Thoracic aorta (tissue), 2 donors: ENCODE measurements around the gene SLC1A7. TPM values are rescaled to one million over a fixed set of nuclear protein-coding genes. Genes with fewer than 3 reads are reported as not detected.

Experiments
- ATAC-seq: fragments of 150-250 bp; one replicate; pipeline ENCODE4 v1.8.0; 2017; ENCODE audit warnings: low read depth; ENCODE audit not compliant: insufficient number of reproducible peaks, low FRiP score
- DNase-seq: peaks from one replicate; pipeline ENCODE4 v3.0.0-alpha.2; 2020; ENCODE audit warnings: low spot score
- H3K27ac ChIP-seq, 2 donors: fragments of 200-600 bp; sonication (generic); 1 replicate in 1 of 2; 2 replicates in 1 of 2; pipeline ENCODE4 v1.5.1; 2016; ENCODE audit warnings: mild to moderate bottlenecking in 2 of 2, moderate library complexity in 2 of 2
- H3K27me3 ChIP-seq: fragments of 200-600 bp; sonication (generic); replicated peaks from 2 replicates; pipeline ENCODE4 v1.6.0; 2016; ENCODE audit warnings: mild to moderate bottlenecking; ENCODE audit not compliant: insufficient read depth
- H3K36me3 ChIP-seq: fragments of 200-600 bp; sonication (generic); one replicate; pipeline ENCODE4 v1.5.1; 2016
- H3K4me1 ChIP-seq, 2 donors: fragments of 200-600 bp; sonication (generic); 1 replicate in 1 of 2; 2 replicates in 1 of 2; pipeline versions ENCODE4 v1.5.1 to v1.6.0; 2016; ENCODE audit warnings: low read depth in 2 of 2, mild to moderate bottlenecking in 1 of 2; ENCODE audit not compliant: control insufficient read depth in 1 of 2
- H3K4me3 ChIP-seq: fragments of 200-600 bp; sonication (generic); 2 replicates; pipeline ENCODE4 v1.5.1; 2016; ENCODE audit warnings: mild to moderate bottlenecking
- H3K9me3 ChIP-seq: fragments of 200-600 bp; sonication (generic); 2 replicates; pipeline ENCODE4 v1.5.1; 2016
- total RNA-seq, 2 donors: library from RNA; depleted of rRNA; stranded (reverse); fragments of >200 nt; gene quantifications; one replicate each; pipeline versions ENCODE4 v1.1.0 to v1.2.3, GENCODE V29; 2016
- TF ChIP-seq, protein P1 (sequence below): fragments of 200-600 bp; sonication (generic); IDR thresholded peaks from one replicate; pipeline ENCODE4 v1.5.1; 2019; ENCODE audit warnings: antibody characterized with exemption

Gene SLC1A7
- total RNA-seq, 2 donors from 2014 or later, result 0.42 to 3.0 TPM

DNA sequence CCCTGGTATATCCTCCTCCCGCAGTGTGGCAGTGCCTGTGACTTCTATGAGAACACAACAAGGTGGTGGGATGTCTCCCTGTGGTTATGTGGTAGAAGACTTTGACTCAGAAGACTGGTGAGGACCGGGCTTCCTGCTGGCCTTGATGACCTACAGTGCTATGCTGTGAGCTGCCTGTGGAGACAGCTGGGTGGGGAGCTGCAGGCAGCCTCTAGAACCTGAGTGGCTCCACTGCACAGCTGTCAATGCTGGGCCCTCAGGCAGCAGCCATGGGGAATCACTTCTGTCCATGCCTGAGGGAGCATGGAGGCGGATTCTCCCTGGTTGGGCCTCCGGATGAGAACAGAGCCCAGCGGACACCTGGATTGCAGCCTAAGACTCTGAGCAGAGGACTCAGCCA, 14.9 kb downstream of the SLC1A7 start:
- Histone ChIP-seq H3K27ac (no peak overlapping the region), H3K9me3 (no peaks in the 10 kb centered on the region), H3K27me3 (no peaks in the 10 kb centered on the region), H3K4me1 (peaks cover 9 to 32% of the 10 kb centered on the region in 2 donors), H3K4me3 (no peak overlapping the region), H3K36me3 (no peaks in the 10 kb centered on the region)
- ATAC-seq, result no peak
- no peak for DNase-seq
- TF ChIP-seq, protein P1, sequence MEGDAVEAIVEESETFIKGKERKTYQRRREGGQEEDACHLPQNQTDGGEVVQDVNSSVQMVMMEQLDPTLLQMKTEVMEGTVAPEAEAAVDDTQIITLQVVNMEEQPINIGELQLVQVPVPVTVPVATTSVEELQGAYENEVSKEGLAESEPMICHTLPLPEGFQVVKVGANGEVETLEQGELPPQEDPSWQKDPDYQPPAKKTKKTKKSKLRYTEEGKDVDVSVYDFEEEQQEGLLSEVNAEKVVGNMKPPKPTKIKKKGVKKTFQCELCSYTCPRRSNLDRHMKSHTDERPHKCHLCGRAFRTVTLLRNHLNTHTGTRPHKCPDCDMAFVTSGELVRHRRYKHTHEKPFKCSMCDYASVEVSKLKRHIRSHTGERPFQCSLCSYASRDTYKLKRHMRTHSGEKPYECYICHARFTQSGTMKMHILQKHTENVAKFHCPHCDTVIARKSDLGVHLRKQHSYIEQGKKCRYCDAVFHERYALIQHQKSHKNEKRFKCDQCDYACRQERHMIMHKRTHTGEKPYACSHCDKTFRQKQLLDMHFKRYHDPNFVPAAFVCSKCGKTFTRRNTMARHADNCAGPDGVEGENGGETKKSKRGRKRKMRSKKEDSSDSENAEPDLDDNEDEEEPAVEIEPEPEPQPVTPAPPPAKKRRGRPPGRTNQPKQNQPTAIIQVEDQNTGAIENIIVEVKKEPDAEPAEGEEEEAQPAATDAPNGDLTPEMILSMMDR, result no peak

DNA sequence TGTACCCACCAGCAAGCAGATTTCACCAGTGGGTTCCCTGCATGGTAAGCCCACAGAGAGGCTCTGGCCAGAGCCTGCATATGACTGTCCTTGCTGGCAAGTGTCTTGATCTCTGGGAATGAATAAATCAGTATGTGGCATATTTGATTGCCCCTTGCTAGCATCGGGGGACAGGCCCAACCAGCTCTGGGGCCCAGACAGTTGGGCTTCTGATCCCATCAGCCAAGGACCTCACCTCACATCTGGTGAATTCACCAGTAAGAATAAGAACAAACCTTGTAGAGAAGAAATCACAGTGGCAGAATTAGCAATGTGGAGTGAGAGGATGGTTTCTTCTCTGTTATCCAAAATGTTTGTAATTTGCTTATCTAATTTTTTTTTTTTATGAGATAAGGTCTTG, 15.9 kb downstream of the SLC1A7 start:
- Histone ChIP-seq H3K27ac (no peak overlapping the region), H3K4me3 (no peak overlapping the region), H3K4me1 (peaks cover 14 to 42% of the 10 kb centered on the region in 2 donors), H3K27me3 (no peaks in the 10 kb centered on the region), H3K9me3 (no peaks in the 10 kb centered on the region), H3K36me3 (no peaks in the 10 kb centered on the region)
- ATAC-seq (no peak), DNase-seq (no peak)
- TF ChIP-seq, protein P1, result no peak

DNA sequence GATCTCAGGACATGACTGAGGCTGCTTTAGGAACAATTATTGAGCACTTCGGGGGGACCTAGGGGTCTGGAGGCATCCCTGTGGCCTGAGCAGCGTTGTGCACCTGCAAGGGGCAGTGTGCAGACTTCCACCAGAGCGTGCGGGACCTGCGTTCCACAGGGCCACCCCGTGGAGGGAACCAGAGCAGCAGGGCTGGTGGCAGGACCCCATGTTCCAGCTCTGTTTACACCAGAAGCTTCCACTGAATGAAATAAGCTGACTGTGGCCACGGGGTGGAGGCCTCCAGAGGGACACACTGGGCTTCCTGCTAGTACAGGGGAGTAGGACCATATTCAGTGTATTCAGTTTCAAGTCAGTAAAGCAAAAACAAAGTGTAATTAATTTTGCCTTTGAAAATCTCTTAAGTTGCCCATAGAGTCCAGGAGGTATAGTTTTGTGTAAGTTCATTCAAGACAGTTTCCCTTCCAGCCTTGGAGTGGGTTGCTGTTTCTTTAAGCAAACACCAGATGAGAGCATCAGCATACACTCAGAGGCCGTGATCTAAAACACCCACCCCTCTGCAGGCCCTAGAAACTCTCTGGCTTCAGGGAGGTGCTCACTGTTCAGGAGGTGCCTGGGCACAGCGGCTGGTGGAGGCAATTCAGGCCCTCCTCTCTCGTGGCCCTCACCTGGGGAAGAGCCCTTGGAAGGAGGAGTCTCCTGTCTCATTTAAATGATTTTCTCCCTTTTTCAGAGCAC, 16.6 kb downstream of the SLC1A7 start:
- H3K27me3 ChIP-seq, result no peaks in the 10 kb centered on the region
- no peaks in the 10 kb centered on the region for H3K9me3 ChIP-seq
- ATAC-seq (no peak), DNase-seq (no peak)
- no peak overlapping the region for H3K27ac ChIP-seq
- TF ChIP-seq, protein P1, result no peak
- peaks cover 14 to 50% of the 10 kb centered on the region in 2 donors for H3K4me1 ChIP-seq
- no peak overlapping the region for H3K4me3 ChIP-seq
- H3K36me3 ChIP-seq, result no peaks in the 10 kb centered on the region

DNA sequence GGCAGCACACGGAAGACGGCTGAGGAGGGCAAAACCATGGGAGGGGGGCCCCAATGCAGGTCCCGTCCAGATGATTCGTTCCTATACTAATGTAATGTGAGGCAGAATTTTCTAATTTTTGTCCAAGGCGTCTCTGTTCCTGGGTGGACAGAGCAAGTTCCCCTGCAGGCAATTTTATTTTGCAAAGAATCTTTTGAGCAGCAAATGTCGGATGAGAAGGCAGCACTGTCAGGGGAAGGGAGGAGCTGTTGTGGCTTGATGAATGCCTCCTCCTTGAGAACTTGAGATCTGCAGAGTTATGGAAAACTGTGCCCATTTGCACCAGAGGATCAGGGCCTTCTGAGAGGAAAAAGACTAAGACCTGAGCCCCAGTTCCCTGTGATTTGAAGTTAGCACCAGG, 17.3 kb downstream of the SLC1A7 start:
- Histone ChIP-seq H3K27me3 (no peaks in the 10 kb centered on the region), H3K4me1 (peaks cover 14 to 51% of the 10 kb centered on the region in 2 donors), H3K36me3 (no peaks in the 10 kb centered on the region), H3K9me3 (no peaks in the 10 kb centered on the region), H3K27ac (peak overlapping the region in 1 of 2 donors; percentile 13), H3K4me3 (no peak overlapping the region)
- TF ChIP-seq, protein P1, result no peak
- ATAC-seq (no peak), DNase-seq (no peak)

DNA sequence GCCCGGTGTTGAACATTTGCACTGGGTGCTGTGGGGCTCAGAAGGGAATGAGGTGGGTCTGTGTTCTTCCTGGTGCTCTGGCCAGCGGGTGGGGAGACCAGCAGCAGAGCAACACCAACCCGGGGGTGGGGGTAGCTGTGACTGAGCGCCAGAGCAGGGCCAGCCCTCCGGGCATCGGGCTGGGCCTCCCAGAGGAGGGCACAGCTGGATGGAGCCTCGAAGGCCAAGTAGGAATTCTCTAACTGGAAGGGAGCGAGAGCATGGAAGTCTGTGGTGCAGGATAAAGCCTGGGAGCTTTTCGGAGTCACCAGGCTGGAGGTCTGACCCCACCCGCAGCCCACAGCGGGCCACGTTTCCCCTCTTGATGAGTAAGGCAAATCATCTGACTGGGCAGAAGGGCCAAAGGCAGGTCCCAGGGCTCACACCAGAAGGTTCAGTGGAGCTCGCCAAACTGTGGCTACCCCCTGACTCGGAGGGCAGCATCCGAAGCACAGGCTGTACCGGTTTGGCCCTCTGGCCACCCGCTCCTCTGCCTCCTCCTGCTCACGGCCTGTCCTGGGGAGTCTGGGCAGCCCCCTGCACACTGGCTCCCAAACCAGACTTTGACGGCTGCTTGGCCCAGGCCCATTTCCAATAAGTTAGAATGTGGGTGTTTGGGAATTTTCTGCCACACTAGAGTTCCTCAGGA, 18.8 kb downstream of the SLC1A7 start:
- H3K36me3 ChIP-seq, result no peaks in the 10 kb centered on the region
- peak overlapping the region; percentile 68 to 78 for H3K27ac ChIP-seq
- H3K27me3 ChIP-seq, result no peaks in the 10 kb centered on the region
- no peaks in the 10 kb centered on the region for H3K9me3 ChIP-seq
- H3K4me3 ChIP-seq, result no peak overlapping the region
- H3K4me1 ChIP-seq, result peaks cover 14 to 51% of the 10 kb centered on the region in 2 donors
- ATAC-seq (no peak), DNase-seq (no peak)
- TF ChIP-seq, protein P1, result no peak
